Measurements from ENCODE around the gene ADRA2C.

- TF ChIP-seq, protein P1, sequence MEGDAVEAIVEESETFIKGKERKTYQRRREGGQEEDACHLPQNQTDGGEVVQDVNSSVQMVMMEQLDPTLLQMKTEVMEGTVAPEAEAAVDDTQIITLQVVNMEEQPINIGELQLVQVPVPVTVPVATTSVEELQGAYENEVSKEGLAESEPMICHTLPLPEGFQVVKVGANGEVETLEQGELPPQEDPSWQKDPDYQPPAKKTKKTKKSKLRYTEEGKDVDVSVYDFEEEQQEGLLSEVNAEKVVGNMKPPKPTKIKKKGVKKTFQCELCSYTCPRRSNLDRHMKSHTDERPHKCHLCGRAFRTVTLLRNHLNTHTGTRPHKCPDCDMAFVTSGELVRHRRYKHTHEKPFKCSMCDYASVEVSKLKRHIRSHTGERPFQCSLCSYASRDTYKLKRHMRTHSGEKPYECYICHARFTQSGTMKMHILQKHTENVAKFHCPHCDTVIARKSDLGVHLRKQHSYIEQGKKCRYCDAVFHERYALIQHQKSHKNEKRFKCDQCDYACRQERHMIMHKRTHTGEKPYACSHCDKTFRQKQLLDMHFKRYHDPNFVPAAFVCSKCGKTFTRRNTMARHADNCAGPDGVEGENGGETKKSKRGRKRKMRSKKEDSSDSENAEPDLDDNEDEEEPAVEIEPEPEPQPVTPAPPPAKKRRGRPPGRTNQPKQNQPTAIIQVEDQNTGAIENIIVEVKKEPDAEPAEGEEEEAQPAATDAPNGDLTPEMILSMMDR (IDR thresholded peaks at IDR 0.05; ENCODE audit: low read depth, low read length, poor library complexity, severe bottlenecking) = no peak
- no peak for TF ChIP-seq EZH2phosphoT487 (IDR thresholded peaks at IDR 0.05; ENCODE audit: borderline replicate concordance, low read length)
These were observed 34.2 kb downstream of the ADRA2C start for GRCh38 chr4:3800351-3800750.
